ENCODE results near the gene TACC3.

TACC3 gene

GRCh38 chr4:1783015-1783414, 61.7 kb downstream of the TACC3 start:
- POLR2A ChIA-PET = no interaction called here
- no peak for DNase-seq (ENCODE audit: extremely low spot score)
- CTCF ChIA-PET = interaction anchor here (1.3 to 1.7 kb wide), 3 partner anchors 27 to 90 kb away, joined by 4 to 6 read pairs (median 4); no protein-coding TSS in a partner anchor
- TF ChIP-seq CTCF (IDR thresholded peaks at IDR 0.05; ENCODE audit: control extremely low read depth, extremely low read depth, low read depth, missing control alignments) = no peak

DNA sequence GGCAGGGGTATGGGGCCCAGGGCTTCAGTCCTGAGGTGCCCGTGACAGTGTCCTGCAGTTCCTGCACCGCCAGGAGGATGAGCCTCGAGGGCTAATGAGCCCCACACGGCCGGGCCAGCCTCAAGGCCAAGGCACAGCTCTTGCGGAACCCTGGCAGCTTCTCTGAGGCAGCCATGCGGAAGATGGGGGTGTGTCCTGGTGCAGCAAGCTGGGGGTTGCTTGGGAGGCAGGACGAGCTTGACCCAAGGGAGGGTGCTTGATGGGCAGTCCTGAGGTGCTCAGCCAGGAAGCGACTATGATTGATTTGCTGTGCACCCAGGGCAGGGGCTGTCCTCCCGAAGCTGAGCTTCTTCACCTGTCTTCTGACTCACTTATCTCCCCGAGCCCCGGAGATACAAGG, 62.6 kb downstream of the TACC3 start:
- TF ChIP-seq CTCF (IDR thresholded peaks at IDR 0.05; ENCODE audit: control extremely low read depth, extremely low read depth, low read depth, missing control alignments) = no peak
- DNase-seq (ENCODE audit: extremely low spot score) = no peak
- ChIA-PET POLR2A (no interaction called here), CTCF (interaction anchor here (1.3 to 1.5 kb wide), 2 partner anchors 36 to 91 kb away, joined by 4 read pairs; no protein-coding TSS in a partner anchor)

GRCh38 chr4:1784395-1784788, 63.1 kb downstream of the TACC3 start:
- TF ChIP-seq CTCF (IDR thresholded peaks at IDR 0.05; ENCODE audit: control extremely low read depth, extremely low read depth, low read depth, missing control alignments) = no peak
- DNase-seq (ENCODE audit: extremely low spot score) = no peak
- CTCF ChIA-PET = interaction anchor here (1.3 to 1.5 kb wide), 2 partner anchors 36 to 91 kb away, joined by 4 read pairs; no protein-coding TSS in a partner anchor
- POLR2A ChIA-PET = no interaction called here

- ChIA-PET POLR2A (no interaction called here), CTCF (interaction anchor here (1.3 to 1.8 kb wide), 2 partner anchors 24 to 92 kb away, joined by 3 to 6 read pairs; no protein-coding TSS in a partner anchor)
- no peak for DNase-seq (ENCODE audit: extremely low spot score)
- no peak for TF ChIP-seq CTCF (IDR thresholded peaks at IDR 0.05; ENCODE audit: control extremely low read depth, extremely low read depth, low read depth, missing control alignments)
These were observed 63.7 kb downstream of the TACC3 start for GRCh38 chr4:1784789-1785591.

- CTCF ChIA-PET = interaction anchor here (1.3 to 1.8 kb wide), 2 partner anchors 23 to 92 kb away, joined by 3 to 6 read pairs; no protein-coding TSS in a partner anchor
- POLR2A ChIA-PET = no interaction called here
- no peak for DNase-seq (ENCODE audit: extremely low spot score)
- no peak for TF ChIP-seq CTCF (IDR thresholded peaks at IDR 0.05; ENCODE audit: control extremely low read depth, extremely low read depth, low read depth, missing control alignments)
These were observed 64.3 kb downstream of the TACC3 start for GRCh38 chr4:1785592-1785991.

DNA sequence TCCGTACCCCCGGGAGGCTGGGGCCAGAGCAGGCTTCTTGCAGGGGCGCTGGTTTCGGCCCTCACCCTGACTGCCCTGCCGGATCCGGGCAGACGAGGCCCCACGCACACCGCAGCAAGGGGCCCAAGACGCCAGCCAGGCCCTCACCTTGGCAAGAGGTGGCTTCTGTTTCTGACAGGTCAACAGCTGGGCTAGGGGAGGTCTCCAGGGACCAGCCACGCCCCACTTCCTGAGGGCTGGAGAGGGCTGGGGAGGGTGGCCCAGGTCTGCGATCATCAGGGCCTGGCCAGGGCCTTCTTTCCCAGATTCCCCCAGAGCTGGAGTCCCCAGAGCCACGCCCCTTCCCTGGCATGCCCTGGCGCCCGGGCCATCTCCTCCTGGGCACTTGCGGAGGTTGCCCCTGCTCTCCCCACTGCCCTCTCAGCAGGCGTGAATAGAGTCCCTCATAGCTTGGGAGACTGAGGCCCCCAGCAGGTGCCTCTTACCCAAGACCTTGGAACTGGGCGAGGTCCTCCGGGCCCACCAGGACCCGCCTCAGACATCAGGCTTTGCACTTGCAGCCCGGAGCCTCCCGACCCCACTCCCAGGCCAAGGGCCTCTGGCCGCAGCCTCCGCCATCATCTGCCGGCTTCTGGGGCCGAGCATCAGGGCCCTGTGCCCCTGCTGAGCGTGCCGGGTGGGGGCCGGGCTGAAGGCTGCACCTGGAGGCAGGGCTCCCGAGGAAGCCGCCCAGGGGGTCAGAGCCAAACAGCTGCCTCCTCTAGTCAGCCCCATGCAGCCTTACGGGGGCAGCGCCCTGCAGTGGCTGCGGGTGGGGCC, 65.4 kb downstream of the TACC3 start:
- ChIA-PET CTCF (interaction anchor here (1.3 to 1.8 kb wide), 2 partner anchors 22 to 94 kb away, joined by 3 to 6 read pairs; no protein-coding TSS in a partner anchor), POLR2A (no interaction called here)
- DNase-seq (ENCODE audit: extremely low spot score) = no peak
- TF ChIP-seq CTCF (IDR thresholded peaks at IDR 0.05; ENCODE audit: control extremely low read depth, extremely low read depth, low read depth, missing control alignments) = no peak

Data from GM10248 (cell line).